ENCODE measurements around the gene ANTXR1.

- TF ChIP-seq SPI1 (IDR thresholded peaks at IDR 0.05; ENCODE audit: low read depth, low read length) (no peak), POLR2A (IDR thresholded peaks at IDR 0.05; ENCODE audit: low read depth, low read length) (no peak), POLR2AphosphoS5 (IDR thresholded peaks at IDR 0.05; ENCODE audit: low read depth, low read length) (no peak), TAF1 (IDR thresholded peaks at IDR 0.05; ENCODE audit: low read depth, low read length) (no peak), PAX5 (IDR thresholded peaks at IDR 0.05; ENCODE audit: insufficient read depth, low read length, severe bottlenecking) (no peak), POU2F2 (IDR thresholded peaks at IDR 0.05; ENCODE audit: low read depth, low read length) (no peak)
Measured at GRCh38 chr2:69190743-69191404, 177.9 kb downstream of the ANTXR1 start.
